Measurements from ENCODE around the gene MROH8.

DNA sequence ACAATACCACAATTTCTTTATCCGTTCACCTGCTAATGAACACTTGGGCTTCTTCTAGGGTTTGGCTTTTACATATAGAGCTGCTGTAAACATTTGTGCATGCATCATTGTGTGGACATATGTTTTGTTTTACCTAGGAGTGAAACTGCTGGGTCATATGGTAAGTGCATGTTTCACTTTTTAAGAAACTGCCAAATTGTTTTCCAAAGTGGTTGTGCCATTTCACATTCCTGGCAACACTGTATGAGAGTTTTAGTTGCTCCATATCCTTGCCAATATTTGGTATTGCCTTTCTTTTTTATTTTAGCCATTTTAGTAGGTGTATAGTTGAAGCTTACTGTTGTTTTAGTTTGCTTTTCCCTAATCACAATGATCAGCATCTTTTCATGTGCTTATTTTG is 14.3 kb downstream of the MROH8 start:
- TF ChIP-seq POLR2AphosphoS5 (IDR thresholded peaks at IDR 0.05; ENCODE audit: low read depth, low read length) (no peak), TAF1 (IDR thresholded peaks at IDR 0.05; ENCODE audit: borderline replicate concordance, insufficient read depth, low read length) (no peak)
